ENCODE measurements around the gene BRD7. TPM values are rescaled to one million over a fixed set of nuclear protein-coding genes. Genes with fewer than 3 reads are reported as not detected.

Gene BRD7
- total RNA-seq, 1 experiment from 2014 or later: 50.0 TPM

DNA sequence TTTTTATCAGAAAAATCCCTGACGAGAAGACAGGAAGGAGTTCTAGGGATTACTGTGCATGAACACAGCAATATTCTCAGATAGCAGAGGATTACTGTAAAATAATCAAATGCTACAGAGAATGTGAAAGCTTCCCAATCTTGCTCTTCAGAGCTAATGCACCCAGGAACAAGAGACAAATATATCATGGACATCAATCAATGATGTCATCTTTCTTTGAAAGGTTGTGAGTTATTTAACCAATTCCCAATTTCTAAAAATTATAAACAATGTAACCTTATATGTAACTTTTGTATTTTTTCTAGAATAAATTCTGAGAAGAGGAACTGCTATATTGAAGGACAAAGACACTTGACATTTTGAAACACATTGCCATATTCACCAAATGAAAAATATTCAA lies 46.5 kb downstream of the BRD7 start:
- DNase-seq (ENCODE audit: low spot score): no peak

DNA sequence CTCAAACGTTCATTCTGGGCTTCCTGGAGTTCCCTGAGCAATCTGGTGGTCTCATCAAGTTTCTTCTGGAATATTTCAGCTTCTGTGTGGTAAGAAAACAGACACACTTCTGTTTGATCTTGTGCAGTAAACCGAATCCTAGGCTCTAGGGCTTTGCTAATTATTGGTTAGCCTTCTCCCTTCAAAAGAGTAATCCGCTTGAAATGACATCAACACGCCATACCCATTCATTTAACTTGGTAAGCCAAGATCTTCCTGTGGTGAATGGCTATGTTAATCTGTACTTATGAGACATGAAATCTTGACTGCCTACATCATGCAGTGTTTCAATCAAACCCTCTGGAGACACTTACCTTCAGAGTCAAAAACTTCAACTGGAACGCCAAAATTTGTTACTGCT lies 48.5 kb downstream of the BRD7 start:
- DNase-seq (ENCODE audit: low spot score): no peak

DNA sequence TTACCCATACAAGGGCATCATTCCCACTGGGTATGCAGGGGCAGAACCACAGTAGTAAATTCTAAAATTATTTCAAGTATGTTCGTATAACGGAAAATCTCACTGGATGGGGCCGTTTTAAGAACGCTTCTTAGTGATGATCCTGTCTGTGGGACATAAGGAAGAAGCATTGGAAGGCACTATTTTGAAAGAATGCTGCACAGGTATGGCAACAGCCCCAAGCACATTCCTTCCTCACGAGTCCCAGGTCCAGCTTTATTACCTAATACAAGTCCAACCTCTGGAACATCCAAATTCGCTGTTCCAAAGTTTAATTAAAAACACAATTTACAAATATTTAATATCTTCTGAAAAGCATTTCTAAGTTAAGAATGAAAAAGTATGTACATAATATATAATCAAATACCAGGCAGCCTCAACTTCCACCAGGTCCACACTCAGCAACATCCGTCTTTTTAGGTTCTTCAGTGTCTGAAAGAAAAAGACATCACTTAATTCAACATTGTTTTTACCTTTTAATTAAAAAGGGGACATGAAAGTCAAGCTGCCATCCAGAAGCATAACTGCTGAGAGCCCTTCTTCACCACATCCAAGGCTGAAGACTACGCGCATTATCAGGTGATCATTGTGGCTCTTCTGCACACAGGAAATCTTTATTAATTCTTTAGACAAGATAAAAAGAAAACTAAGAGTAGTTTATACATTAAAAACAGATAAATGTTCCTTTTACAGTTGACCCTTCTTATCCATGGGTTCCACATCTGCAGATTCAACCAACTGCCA lies 49.8 kb downstream of the BRD7 start:
- DNase-seq (ENCODE audit: low spot score): no peak

DNA sequence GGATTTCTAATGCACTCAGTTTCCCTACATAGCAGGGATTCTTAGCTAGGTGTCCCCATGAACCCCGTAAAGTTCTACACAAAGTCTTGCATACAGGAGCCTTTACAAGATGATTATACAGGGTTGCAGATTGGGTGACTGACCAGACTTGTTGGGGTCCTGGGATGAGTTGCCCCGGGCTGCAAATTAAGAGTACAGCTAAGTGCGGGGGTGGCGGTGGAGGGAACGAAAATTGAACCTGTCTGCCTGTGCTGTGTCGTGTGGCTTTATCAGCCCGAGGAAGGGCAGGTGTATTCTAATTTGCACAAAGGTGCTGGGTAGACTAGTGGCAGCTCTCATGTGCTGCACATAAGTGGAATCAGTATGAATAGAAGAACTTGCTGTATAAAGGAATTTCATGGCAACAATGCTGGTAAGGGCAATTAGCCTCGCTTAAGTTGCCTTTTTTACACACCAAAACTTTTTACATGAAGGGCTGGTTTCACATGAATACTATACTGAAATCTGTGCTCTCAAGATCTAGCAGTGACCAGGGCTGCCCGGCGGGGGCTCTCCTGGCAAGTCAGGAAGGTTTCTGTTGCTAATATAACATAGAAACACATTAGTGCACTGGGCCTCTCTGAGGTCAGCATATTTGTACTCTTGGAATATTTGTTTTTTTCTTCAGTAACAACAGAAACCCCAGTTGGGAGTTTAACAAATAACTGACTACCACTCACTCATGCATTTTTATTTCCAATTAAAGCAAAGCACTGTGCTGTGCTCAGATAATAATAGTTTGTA lies 51.7 kb downstream of the BRD7 start:
- no peak for DNase-seq (ENCODE audit: low spot score)

DNA sequence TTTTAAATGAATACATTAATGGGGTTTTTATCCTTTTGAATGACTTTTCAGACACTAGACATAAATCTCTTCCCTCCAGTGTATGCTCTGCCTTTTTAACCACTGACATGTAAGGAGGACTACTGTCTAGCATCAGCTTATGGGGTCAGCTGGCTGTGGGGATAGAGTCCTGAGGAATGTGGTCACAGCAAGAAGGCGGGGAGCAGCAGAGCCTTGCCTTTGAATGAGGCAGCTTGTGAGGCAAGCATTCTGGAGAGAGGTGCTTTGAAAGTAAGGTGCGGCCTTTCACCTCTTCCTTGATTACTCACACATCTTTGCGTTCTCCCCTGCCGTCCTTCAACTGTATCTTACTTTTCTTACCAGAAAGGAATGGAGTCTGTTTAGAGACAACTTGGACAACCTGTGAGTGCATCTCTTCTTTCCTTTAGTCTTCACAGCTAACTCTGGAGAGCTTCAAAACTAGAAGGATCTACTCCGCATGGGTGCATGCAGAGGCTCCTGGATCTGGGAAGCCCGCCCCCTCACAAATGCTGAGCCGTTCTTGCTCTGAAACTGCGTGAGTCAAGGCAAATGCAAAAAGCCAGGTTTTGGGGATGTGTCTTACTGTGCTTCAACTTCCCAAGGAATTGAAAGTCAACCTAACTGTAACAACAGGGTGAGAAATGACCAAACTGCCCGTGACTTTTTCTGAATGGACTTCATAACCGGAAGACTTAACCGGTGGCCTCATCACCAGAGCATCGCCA lies 52.5 kb downstream of the BRD7 start:
- DNase-seq (ENCODE audit: low spot score): no peak

DNA sequence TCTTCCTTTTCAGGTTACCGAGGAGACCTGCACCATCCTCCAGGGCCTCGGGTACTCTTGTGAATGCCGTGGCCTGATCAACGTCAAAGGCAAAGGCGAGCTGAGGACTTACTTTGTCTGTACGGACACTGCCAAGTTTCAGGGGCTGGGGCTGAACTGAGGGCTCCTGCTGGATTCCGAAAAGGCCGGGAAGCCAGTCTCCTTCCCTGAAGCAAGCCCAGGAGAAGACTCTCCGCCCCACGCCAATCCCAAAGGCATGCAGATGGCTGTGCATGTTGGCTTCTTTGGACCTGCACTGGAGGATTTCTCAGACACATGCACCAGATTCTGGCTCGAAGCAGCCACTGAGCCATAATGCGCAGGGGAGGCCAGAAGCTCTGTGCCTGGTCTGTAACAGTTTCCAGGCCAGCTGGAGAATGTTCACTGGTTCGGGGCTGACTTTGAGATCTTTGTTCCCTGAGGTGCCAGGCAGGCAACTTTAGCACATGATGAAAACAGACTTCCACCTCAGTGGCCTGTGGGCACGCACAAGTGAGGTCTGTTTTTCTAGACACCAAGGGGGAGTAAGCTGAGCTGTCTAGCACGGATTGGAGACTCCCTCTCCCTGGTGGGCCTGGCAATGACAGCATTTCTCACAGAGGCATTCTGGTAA lies 53.3 kb downstream of the BRD7 start:
- DNase-seq (ENCODE audit: low spot score): no peak

DNA sequence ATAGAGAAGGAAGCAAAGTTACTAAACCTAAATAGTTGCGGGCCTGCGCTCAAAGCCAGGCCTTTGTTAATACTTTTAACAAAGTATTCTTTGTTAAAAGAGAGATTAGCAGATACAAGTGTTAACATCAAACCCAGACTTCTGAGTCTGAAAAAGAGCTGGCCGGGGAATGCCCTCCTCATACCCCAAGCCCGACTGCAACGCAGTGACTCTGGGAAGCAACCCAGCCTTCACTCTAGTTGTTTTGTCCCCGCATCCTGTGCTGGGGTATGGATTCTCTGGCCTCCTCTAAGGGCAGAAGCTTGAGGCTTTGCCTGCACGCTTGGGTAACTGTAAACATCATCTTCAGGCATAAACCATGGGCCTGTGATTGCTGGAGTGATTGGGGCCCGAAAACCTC lies 54.1 kb downstream of the BRD7 start:
- no peak for DNase-seq (ENCODE audit: low spot score)

DNA sequence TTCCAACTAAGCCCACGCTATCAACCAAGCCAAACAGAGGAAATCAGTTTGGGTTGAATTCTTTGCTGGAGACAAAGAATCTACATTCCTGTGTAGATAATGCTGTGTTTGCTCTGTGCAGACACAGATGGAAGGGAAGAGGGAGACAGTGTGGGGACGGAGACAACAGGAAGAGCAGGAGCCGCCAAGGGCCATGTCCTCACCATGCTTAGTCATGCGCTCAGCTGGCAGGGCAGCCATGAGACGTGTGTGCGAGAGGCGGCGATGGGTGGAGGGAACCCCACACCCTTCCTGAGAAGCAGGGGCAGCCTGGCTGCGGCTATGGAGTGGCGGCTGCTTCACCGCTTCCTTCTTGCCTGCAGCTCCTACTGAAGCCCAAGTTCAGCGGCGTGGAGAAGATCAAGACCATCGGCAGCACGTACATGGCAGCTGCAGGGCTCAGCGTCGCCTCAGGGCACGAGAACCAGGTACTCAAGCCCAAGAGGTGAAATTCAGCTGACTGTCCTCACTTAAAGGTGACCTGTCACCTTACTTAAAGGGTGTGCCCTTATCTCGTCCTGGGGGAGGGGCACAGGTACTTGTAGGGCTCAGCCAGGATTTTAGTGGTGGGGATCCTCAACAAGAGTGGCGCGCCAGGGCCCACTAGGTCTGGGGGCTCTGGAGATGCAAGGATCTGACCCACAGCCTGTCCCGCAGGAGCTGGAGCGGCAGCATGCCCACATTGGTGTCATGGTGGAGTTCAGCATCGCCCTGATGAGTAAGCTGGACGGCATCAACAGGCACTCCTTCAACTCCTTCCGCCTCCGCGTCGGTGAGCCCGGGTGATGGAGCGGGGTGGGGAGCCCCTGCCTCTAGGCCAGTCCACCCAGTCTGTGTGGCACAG lies 55.0 kb downstream of the BRD7 start:
- DNase-seq (ENCODE audit: low spot score): no peak

DNA sequence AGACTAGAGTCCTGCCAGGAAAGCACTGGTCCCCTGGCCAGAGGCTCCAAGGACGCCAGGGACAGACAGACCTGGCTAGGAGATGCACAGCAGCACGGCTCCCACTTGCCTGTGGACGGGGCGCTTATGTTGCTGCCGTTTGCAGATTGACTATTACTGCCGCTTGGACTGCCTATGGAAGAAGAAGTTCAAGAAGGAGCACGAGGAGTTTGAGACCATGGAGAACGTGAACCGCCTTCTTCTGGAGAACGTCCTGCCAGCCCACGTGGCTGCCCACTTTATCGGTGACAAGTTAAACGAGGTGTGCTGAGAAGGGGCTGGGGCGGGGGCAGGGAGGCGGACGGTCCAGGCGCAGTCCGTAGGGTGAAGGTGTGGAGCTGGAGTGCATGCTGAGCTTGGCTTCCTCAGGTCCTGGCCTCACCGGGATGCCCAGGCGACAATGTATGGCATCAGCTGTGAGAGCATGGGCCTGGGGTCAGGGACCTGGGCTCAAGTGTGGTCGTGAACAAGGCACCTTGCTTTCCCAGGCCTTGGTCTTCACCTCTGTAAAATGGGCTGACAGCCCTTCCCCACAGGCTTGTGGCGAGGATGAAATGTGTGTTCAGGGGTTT lies 56.8 kb downstream of the BRD7 start:
- DNase-seq (ENCODE audit: low spot score): no peak

DNA sequence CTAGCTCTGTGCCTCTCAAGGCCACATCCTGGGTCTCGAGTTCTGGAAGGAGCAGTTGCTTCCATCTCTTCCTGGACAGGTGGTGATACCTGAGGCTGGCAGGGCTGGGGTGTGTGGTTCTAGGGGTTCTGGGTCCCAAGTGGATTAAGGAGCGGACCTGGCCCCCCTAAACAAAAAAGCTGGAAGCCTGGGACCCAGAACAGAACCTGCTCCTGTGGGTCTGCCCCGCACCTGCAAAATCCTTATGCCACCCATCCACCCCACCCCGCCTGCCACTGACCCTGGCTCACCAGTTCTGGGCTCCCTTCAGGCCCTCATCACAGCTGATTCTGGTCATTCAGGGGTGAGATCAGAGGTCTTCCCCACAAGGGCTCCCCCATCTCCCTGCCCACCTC lies 57.7 kb downstream of the BRD7 start:
- DNase-seq (ENCODE audit: low spot score): no peak

DNA sequence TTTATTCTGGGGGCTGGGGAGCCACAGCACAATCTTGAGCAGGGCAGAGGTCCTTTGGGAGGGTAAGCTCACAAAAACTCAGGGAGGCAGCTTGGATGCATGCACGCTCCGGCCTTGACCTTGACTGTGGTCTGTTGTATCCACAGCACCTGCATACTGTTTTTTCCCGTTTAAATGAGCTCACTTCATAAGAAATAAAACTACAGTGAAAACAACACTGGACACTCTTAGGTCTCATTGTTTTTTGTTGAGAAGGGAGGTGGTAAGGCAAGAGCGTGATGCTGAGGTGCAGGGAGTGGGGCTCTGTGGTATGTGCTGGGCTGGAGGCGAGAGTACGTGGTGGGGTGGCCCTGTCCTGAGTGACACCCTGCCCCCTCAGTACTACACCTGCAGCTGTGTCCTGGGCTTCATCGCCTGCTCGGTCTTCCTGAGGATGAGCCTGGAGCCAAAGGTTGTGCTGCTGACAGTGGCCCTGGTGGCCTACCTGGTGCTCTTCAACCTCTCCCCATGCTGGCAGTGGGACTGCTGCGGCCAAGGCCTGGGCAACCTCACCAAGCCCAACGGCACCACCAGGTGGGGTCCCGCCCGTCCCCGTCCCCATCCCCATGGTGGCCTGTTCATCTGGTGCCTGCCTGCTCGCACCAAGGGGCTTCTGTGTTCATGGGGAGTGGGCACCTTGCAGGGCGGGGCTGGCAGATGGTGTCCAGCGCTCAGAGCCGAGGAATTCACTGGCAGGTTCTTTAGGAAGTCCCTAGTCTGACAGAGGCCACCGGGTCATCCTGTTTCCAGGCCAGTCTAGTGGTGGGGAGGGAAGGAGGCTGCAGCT lies 58.3 kb downstream of the BRD7 start:
- no peak for DNase-seq (ENCODE audit: low spot score)

DNA sequence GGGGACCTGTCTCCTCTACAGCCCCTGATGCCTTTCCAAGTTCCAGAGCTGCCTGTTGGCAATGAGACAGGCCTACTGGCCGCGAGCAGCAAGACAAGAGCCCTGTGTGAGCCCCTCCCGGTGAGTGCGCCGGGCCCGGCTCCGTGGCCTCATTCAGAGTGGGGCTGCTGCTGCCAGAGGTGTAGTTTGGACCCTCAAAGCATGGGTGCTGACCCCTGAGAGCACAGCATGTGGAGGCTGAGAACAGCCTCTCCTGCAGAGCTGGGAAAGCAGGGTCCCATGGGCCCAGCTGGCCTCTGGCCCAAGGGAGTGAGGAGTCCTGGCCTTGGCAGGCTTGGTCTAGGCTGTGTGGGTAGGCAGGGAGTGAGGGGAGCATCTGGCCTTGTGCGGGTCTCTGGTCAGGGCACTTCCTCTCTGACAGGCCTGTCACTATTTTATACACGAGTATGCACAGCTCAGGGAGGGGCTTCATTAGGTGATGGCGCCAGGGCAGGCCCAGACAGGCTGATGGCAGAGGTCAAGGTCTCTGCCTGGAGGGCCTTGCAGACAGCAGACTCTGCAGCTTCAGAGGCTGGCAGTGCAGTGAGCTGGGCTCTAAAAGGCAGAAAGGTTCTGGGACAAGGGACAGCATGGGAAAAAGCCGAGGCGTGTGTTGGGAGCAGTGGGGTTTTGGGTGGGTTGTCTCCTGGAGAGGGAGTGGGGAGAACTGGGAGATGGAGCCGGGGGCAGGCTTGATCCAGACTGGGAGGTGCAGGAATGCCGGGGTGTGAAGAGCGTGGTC lies 59.1 kb downstream of the BRD7 start:
- no peak for DNase-seq (ENCODE audit: low spot score)

DNA sequence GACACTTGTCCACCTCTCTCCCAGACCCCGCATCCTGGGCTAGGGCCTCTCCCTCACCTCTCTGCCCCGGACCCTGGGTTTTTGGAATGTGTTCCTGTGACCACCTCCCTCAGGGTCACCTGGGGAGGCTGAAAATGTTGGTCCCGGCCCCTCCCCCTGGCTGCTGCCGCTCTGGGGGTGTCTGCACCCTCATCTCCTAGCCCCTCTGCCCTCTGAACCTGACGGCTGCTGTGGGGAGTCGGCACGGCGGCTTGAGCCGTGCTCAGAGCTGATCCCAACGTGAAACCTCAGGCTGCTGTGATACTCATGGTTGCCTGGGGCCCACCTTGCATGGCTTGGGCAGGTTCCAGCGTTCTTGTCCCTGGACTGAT lies 59.6 kb downstream of the BRD7 start:
- no peak for DNase-seq (ENCODE audit: low spot score)

DNA sequence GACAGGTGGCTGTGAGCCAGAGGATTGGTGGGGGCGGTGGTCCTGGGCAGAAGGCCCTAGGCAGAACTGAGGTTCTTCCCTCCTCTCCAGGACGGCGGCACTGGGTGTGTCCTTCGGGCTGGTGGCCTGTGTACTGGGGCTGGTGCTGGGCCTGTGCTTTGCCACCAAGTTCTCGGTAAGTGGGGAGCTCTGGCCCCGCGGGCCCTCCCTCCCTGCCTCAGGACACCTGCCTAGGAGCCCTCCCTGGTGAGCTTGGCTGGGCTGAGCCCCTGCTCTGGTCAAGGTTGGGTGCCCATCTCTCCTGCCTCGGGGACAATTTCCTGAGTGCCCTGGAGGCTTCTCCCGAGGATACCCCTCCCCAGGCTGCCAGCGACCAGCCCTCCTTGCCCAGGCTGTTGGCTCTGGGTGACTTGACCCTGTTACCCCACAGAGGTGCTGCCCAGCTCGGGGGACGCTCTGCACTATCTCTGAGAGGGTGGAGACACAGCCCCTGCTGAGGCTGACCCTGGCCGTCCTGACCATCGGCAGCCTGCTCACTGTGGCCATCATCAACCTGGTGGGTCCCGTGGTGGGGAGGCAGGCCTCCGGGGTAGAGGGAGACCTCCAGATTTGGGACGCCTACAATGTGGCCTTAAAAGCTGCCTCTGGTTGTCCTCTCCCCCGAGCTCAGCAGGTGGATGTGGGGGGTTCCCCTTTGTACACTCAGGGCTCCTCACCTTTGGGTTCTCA lies 60.4 kb downstream of the BRD7 start:
- no peak for DNase-seq (ENCODE audit: low spot score)

DNA sequence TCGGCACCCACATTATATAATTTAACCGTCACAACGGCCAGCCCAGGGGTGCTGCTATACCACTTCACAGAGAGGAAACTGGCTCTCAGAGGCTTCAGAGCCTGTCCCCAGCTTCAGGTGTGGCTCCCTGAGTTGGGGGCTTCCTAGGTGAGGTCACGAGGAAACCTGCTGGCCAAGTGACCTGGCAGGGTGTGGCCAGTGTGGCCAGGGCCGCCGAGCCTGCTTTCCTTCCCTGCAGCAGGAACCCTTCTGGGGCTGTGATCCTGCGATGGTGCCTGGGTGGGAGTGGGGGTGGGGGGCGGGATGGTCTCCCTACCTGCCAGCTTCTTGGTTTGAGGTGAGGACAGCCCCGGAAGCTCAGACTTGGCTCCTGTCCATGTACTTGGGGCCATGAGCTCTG lies 62.5 kb downstream of the BRD7 start:
- no peak for DNase-seq (ENCODE audit: low spot score)

DNA sequence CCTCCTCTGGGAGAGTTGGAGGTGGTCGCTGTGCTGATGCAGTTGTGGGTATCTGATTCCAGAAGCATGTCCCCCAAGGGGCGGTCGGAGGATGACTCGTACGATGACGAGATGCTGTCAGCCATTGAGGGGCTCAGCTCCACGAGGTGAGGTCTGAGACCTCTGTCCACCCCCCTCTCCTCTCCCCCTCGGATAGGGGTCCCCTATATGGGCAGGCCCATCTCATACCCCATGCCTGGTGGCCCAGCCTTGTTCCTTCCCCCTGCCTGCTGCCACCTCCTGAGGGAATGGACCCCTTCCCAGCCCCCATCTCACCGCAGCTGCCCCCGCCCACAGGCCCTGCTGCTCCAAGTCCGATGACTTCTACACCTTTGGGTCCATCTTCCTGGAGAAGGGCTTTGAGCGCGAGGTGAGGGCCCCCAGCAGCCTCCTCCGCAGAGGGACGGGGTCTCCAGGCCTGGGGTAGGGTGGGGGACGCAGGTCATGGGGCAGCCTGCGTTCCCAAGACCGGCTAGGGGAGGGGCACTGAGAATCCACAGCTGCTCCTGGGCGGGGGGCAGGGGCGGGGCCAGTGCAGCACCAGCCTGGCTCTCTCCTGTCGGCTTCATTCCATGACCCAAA lies 63.2 kb downstream of the BRD7 start:
- no peak for DNase-seq (ENCODE audit: low spot score)
